HepG2 (cell line): ENCODE data around the gene POPDC2.

Experiments
- EZH2 ChIP-seq: conservative IDR thresholded peaks from 2 replicates; pipeline ENCODE4 v1.6.1; 2012; ENCODE audit warnings: mild to moderate bottlenecking, low read depth, low read length, moderate library complexity
- ZNF609 ChIP-seq: sonication (generic); formaldehyde crosslinking; IDR thresholded peaks from 2 replicates; pipeline ENCODE4 v1.4.0; 2020; ENCODE audit warnings: mild to moderate bottlenecking, missing genetic modification reagents, borderline replicate concordance

DNA sequence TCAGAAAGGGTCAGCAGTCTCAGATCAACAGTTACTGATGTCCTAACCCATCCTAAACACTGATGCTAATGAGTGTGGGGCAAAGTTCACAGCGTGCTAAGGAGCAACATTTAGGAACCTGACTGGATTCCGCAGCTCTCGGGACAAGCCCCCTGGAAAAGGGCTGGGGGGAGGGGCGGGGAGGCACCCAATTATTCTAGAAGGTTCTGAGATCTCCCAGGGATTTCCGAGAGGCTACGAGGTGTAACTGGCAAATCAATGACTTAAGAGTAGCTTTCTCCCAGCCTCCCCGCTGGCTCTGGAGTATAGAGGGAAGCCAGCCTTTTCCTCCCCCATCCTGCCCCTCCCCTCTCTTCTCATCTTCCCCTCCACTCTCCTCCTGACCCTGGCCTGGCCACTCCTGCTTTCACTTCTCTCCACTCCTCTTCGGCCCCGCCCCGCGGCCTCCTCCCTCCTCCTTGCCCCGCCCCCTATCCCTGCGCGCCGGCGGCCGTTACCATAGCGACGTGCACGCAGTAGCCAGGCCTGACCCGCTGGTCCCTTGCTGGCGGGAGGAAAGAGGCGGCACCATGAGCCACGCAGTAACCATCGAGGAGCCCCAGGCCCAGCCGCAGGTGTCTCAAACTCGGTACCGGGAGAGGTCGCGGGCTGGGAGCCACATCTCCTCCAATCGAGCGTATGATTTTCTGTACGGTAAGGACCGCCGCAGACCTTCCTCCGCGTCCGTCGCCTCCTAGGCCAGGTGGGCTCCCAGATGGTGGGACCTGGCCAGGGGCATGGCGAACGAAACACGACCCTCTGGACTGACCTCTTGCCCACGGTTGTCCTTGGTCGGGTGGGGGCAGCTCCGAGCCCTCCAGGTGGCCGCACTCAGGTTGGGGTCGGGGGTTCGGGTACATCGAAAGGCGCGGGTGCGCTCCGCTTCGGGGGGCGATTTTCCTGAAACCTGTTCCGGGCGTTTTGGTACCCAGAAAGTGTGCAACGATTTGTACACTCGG, 42.4 kb upstream of the POPDC2 start, which contains the start of gene CFAP91:
- TF ChIP-seq ZNF609 (CRISPR knock-in tag): no peak
- no peak for TF ChIP-seq EZH2
